Breast epithelium (tissue), 3 donors: ENCODE results near the gene GPC5.

Experiments
- CTCF ChIP-seq, 3 donors: fragments of 450-650 bp; IDR thresholded peaks; one replicate each; pipeline ENCODE4 v1.5.1; 2016 to 2017; ENCODE audit warnings: antibody characterized with exemption in 3 of 3, mild to moderate bottlenecking in 3 of 3, moderate library complexity in 3 of 3
- POLR2A ChIP-seq: fragments of 450-650 bp; IDR thresholded peaks from one replicate; pipeline ENCODE4 v1.6.1; 2016; ENCODE audit warnings: antibody characterized with exemption, mild to moderate bottlenecking, moderate library complexity
- POLR2AphosphoS5 ChIP-seq, 3 donors: sonication (generic); formaldehyde crosslinking; IDR thresholded peaks; one replicate each; pipeline ENCODE4 v1.6.1; 2017; ENCODE audit warnings: antibody characterized with exemption in 3 of 3

GRCh38 chr13:92044351-92044750 is 645.9 kb downstream of the GPC5 start:
- TF ChIP-seq CTCF (IDR thresholded peaks at IDR 0.05) (no peak), POLR2A (no peak), POLR2AphosphoS5 (IDR thresholded peaks at IDR 0.05) (no peak)
